WERI-Rb-1 (cell line): ENCODE results near the gene FAM234B.

Experiments
- DNase-seq: peaks from one replicate; pipeline ENCODE4 v3.0.0-alpha.2; 2020
- H3K27ac ChIP-seq: fragments of 250-450 bp; sonication (Bioruptor Pico); 2 replicates; pipeline ENCODE4 v1.5.1; 2020; ENCODE audit warnings: mild to moderate bottlenecking, moderate library complexity
- H3K27me3 ChIP-seq: fragments of 250-450 bp; sonication (Bioruptor Pico); 2 replicates; pipeline ENCODE4 v1.5.1; 2021; ENCODE audit warnings: mild to moderate bottlenecking, low read depth, moderate library complexity; ENCODE audit not compliant: insufficient read depth, severe bottlenecking
- H3K36me3 ChIP-seq: fragments of 250-450 bp; sonication (Bioruptor Pico); 2 replicates; pipeline ENCODE4 v1.5.1; 2020; ENCODE audit warnings: mild to moderate bottlenecking, moderate library complexity
- H3K4me3 ChIP-seq: 2 replicates; pipeline ENCODE4 v1.5.1; 2011; ENCODE audit warnings: low read depth, mild to moderate bottlenecking, control low read depth, low read length
- H3K9me3 ChIP-seq: fragments of 250-450 bp; sonication (Bioruptor Pico); 2 replicates; pipeline ENCODE4 v1.5.1; 2021; ENCODE audit warnings: mild to moderate bottlenecking, moderate library complexity; ENCODE audit not compliant: severe bottlenecking
- CTCF ChIP-seq: IDR thresholded peaks from 2 replicates; pipeline ENCODE4 v1.5.1; 2011; ENCODE audit warnings: low read depth, mild to moderate bottlenecking, control low read depth, inconsistent platforms, low read length

The FAM234B gene

GRCh38 chr12:13044002-13044905 lies at the start of gene FAM234B:
FAM234B (plus strand) TSS chr12:13044381; CDS start chr12:13044404, 23 bp downstream.
- Histone ChIP-seq H3K36me3 (peaks cover 8% of the 10 kb centered on the region), H3K27ac (peak within 1 kb of the TSS; percentile 89), H3K27me3 (no peaks in the 10 kb centered on the region), H3K9me3 (no peaks in the 10 kb centered on the region), H3K4me3 (peak within 1 kb of the TSS; percentile 96)
- DNase-seq, result peak; percentile 90
- TF ChIP-seq CTCF, result peak; percentile 30

- Histone ChIP-seq H3K36me3 (no peaks in the 10 kb centered on the region), H3K27ac (no peak overlapping the region), H3K9me3 (no peaks in the 10 kb centered on the region), H3K27me3 (no peaks in the 10 kb centered on the region), H3K4me3 (no peak overlapping the region)
- no peak for TF ChIP-seq CTCF
- DNase-seq, result no peak
Observed at GRCh38 chr12:12995088-12995487, 49.1 kb upstream of the FAM234B start.

- H3K27ac ChIP-seq, result no peak overlapping the region
- H3K4me3 ChIP-seq, result no peak overlapping the region
- H3K36me3 ChIP-seq, result no peaks in the 10 kb centered on the region
- no peaks in the 10 kb centered on the region for H3K27me3 ChIP-seq
- no peak for DNase-seq
- no peaks in the 10 kb centered on the region for H3K9me3 ChIP-seq
- no peak for TF ChIP-seq CTCF
Observed at GRCh38 chr12:12996209-12996608, 48.0 kb upstream of the FAM234B start.

- Histone ChIP-seq H3K9me3 (peaks cover 1% of the 10 kb centered on the region), H3K27ac (no peak overlapping the region), H3K4me3 (no peak overlapping the region), H3K36me3 (no peaks in the 10 kb centered on the region), H3K27me3 (no peaks in the 10 kb centered on the region)
- DNase-seq, result no peak
- TF ChIP-seq CTCF, result no peak
Observed at GRCh38 chr12:12997156-12997555, 47.0 kb upstream of the FAM234B start.

GRCh38 chr12:12997734-12998133 lies 46.4 kb upstream of the FAM234B start:
- H3K36me3 ChIP-seq, result no peaks in the 10 kb centered on the region
- peaks cover 3% of the 10 kb centered on the region for H3K9me3 ChIP-seq
- H3K27ac ChIP-seq, result no peak overlapping the region
- no peak overlapping the region for H3K4me3 ChIP-seq
- no peak for TF ChIP-seq CTCF
- no peaks in the 10 kb centered on the region for H3K27me3 ChIP-seq
- DNase-seq, result no peak

- Histone ChIP-seq H3K4me3 (no peak overlapping the region), H3K36me3 (no peaks in the 10 kb centered on the region), H3K27me3 (no peaks in the 10 kb centered on the region), H3K9me3 (peaks cover 3% of the 10 kb centered on the region), H3K27ac (no peak overlapping the region)
- DNase-seq, result no peak
- no peak for TF ChIP-seq CTCF
Observed at GRCh38 chr12:12998248-12998647, 45.9 kb upstream of the FAM234B start.
